HG03457 (cell line): ENCODE results near the gene SDK2.

Experiments
- ATAC-seq: cut with Tn5 transposase; IDR thresholded peaks from one replicate; pipeline ENCODE4 v1.9.1; 2021; ENCODE audit warnings: moderate number of reproducible peaks; ENCODE audit not compliant: unreplicated experiment

SDK2 gene

GRCh38 chr17:73400915-73401545, 243.2 kb downstream of the SDK2 start:
- ATAC-seq, result no peak

DNA sequence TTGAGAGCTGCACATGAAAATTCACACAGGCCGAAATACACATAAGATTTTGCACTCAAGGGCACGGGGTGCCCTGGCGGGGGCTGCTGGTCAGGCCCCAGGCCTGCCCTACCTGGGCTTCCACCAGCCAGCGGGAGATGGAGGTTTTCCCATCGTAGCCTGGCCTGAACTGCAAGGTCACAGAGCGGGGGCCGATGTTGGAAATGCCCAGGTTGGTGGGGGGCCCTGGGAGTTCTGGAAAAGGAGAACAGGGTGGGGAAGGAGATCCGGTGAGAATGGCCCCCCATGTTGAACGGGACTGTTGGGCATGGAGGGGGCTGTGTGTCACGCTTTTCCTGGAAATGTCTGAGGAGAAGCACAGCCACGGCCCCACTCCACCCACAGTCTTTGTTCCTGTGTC, 245.2 kb downstream of the SDK2 start:
- ATAC-seq, result no peak

GRCh38 chr17:73397856-73398540, 246.2 kb downstream of the SDK2 start:
- ATAC-seq, result no peak

DNA sequence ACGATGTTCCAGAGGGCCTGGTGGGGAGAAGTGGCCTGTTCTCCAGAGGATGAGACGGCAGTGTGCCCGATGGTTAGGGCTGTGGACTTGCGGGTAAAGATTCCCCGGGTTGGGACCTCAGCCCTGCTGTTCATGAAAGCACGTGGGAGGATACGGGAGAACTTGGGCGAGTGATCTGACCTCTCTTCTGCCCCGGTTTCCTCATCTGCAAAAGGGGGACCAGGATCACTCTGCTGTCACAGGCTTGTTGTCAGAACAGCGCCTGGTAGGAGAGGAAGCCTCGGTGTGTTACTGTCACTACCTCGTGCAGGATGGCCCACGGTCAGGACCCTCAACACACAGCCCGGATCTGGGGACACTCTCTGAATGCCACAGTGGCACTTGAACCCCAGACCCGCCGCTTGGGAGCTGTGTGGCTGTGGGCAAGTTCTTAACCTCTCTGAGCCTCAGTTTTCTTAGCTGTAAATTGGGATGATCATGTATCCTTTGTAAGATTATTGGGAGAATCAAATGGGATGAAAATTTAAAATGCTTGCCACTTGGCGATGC, 246.9 kb downstream of the SDK2 start:
- ATAC-seq, result no peak

GRCh38 chr17:73396431-73397277, 247.6 kb downstream of the SDK2 start:
- no peak for ATAC-seq

- no peak for ATAC-seq
Measured at GRCh38 chr17:73394512-73395450, 249.5 kb downstream of the SDK2 start.

DNA sequence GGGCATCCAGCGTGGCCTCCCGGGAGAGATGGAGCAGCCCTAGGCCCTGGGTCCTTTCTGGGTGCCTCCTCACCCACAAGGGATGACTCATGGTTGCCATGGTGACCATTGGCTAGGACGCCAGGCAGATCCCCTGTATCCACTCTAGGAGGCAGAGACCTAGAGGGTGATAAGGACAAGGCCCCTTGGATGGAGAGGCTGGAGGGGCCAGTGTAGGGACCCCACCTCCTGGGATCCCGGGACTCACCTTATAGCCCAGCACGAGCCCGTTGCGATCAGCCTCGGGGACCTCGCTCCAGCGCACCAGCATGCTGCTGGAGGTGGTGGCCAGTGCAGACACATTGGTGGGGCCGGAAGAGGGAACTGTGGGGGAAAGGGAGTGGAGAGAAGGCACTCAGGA, 250.3 kb downstream of the SDK2 start:
- ATAC-seq, result no peak

- ATAC-seq, result no peak
Measured at GRCh38 chr17:73393381-73393780, 250.9 kb downstream of the SDK2 start.

DNA sequence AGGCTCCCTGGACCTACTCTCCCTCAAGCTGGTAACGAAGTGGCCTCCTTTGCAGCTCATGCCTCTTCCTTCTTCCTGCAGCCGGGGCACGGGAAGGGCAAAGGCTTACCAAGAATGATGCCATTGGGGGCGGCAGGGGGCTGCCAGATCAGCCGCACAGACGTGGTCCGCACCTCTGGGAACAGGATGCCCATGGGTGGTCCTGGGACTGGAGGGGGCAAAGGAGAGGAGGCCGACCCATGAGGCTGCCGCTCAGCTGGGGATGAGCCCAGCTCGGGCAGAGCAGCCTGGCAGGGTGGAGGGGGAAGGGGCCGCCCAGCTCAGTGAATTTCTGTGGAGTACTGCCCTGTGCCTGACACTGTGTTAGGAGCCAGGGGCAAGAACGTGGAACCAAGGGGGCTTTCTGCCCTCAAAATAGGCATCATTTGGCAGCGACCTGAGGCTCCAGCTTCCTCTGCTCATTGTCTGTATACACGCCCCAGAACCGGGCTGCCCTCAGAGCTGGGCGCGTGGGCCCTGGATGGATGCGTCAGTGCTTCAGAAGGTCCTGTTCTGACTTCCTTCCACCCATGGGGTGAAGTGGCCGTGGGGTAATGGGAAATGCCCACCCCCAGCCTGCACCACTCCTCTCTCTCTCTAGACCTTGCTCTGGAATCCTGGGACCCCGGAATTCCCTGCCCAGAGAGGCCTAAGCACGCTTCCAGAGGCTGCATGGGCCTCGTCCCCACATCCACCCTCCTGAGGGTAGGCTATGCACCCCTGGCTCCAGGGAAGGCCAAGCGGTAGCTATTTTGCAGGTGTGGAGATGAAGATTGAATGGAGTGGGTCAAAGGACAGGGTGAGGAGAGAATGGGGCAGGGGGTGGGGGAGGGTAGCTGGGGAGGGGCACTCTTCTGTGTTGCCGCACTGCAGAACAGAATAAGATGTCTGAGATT, 252.6 kb downstream of the SDK2 start:
- no peak for ATAC-seq

- no peak for ATAC-seq
Measured at GRCh38 chr17:73390851-73391250, 253.4 kb downstream of the SDK2 start.

GRCh38 chr17:73390221-73390620, 254.0 kb downstream of the SDK2 start:
- no peak for ATAC-seq

DNA sequence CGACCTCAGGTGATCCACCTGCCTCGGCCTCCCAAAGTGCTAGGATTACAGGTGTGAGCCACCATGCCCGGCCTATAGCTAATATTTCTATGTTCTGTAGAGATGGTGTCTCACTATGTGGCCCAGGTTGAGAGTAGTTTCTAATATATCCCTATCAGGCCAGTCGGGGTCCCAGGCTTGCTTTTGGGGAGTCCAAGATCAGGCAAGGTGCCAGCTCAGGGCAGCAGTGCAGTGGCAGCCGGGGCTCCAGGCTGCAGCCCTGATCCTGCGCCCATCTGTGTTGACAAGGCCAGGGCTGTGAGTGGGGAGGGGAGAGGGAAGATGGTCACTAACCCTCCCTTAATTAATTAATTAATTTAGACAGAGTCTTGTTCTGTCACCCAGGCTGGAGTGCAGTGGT, 254.8 kb downstream of the SDK2 start:
- no peak for ATAC-seq

DNA sequence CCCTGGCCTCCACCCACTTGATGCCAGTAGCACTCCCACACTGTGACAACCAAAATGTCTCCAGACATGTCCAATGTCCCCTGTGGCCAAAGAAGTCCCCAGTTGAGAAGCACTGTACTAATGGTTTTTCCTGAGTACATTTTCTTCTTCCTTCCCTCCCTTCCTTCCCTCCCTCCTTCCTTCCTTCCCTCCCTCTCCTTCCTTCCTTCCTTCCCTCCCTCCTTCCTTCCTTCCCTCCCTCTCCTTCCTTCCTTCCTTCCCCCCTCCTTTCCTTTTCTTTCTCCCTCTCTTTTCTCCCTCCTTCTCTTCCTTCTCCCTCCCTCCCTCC, 255.7 kb downstream of the SDK2 start:
- ATAC-seq, result no peak

DNA sequence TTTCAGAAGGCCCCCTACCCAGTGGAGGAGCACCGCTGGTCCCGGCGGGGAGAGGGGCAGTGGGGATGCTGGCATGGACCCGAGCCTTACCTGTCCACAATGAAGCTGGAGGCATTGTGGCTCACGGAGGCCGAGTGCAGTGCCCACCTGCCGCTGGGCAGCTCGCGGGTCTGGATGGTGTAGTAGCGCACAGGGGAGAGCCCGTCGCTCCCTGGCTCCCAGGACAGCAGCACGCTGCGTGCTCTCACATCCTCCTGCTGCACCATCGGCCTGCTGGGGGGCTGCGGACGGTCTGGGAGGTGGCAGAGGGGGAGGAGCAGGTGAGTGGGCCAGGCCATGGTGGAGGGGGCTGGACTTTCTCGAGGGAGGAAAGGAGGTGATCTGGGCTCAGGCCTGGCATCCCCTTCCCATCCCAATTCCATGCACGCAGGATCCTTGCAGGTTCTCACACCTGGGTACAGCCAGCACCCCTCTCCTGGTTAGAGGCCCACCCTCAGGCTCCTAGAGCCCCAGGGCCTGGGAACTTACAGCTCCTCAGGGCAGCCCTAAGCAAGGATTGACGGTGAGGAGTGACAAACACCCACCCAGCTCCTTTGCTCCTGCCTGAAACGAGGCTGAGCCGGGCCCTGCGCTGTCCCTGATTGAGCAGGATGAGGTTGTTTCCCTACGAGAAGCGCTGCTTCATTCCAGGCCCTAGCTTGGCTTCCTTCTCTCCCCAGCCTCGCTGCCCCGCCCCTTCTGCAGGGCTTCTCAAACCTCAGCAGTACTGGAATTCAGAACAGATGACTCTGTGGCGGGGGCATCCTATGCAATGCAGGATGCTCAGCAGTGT, 256.3 kb downstream of the SDK2 start:
- no peak for ATAC-seq

GRCh38 chr17:73386561-73386960, 257.7 kb downstream of the SDK2 start:
- ATAC-seq, result no peak

- no peak for ATAC-seq
Measured at GRCh38 chr17:73384926-73385325, 259.3 kb downstream of the SDK2 start.

GRCh38 chr17:73380439-73381106, 263.7 kb downstream of the SDK2 start:
- no peak for ATAC-seq

GRCh38 chr17:73379826-73380225, 264.4 kb downstream of the SDK2 start:
- ATAC-seq, result no peak
